Hematopoietic multipotent progenitor cell treated with erythropoietin and hydrocortisone succinate and interleukin-3 and kit ligand, for 4 days (in vitro differentiated cells): ENCODE measurements around the gene CGN.

Experiments used
- DNase-seq: peaks from one replicate; pipeline ENCODE4 v3.0.0-alpha.2; 2015

Gene CGN

DNA sequence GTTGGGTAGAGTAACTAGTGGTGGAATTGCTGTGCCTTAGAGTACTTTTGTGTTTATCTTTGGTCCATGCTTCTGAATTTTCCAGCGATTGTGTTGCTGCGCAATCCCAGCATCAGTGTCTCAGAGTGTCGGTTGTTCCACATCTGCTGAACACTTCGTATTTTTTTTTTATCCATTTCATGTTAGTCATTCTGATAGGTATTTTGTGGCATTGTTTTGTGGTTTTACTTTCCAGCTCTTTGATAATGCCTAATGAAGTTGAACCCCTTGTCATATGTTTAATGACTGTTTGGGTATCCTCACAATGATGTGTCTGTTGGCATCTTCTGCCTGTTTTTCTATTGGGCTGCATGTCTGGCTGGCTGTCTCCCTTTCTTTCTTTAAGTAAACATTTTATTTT lies 42.5 kb downstream of the CGN start:
- no peak for DNase-seq

DNA sequence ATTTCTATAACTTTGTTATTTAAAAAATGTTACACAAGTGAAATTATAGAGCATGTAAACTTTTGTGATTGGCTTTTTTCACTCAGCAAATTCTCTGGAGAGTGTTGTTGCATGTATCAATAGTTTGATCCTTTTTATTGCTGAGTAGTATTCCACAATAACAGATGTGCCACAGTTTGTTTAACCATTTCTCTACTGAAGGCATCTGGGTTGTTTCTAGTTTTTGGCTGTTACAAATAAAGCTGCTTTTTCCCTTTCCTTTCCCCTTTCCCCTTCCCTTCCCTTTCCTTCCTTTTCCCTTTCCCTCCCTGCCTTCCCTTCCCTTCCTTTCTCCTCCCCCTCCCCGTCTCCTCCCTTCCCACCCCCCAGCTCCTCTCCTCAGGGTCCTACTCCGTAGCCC lies 44.9 kb downstream of the CGN start:
- DNase-seq, result no peak

DNA sequence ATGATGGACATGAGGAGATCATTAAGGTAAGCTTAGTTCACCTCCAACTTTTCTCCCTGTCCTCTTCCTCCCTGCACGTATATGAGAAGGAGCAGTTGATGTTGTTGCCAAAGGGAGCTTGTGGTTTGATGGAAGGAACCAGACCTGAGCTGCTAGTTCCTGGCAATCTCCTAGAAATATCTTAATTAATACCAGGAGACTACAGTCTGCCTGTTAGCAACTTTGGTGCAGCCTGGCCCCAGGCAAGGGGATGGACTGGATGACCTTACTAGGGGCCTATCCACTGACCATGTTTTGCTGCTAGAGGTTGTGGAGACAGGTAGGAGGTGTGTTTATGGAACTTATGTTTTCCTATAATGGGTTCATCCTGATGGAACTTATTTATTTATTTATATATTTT lies 51.5 kb downstream of the CGN start:
- no peak for DNase-seq

DNA sequence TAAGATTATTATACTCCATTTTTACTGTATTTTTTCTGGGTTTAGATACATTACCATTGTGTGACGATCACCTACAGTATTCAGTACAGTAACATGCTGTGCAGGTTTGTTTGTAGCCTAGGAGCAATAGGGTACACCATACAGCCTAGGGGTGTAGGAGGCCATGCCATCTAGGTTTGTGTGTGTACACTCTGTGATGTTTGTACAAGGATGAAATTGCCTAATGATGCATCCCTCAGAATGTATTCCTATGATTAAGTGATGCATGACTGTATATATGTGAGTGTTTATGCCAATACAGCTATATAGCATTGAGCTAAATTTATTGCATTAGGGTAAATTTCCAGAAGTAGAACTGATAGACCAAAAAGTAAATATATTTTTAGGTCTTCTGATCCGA lies 52.2 kb downstream of the CGN start:
- DNase-seq, result no peak

DNA sequence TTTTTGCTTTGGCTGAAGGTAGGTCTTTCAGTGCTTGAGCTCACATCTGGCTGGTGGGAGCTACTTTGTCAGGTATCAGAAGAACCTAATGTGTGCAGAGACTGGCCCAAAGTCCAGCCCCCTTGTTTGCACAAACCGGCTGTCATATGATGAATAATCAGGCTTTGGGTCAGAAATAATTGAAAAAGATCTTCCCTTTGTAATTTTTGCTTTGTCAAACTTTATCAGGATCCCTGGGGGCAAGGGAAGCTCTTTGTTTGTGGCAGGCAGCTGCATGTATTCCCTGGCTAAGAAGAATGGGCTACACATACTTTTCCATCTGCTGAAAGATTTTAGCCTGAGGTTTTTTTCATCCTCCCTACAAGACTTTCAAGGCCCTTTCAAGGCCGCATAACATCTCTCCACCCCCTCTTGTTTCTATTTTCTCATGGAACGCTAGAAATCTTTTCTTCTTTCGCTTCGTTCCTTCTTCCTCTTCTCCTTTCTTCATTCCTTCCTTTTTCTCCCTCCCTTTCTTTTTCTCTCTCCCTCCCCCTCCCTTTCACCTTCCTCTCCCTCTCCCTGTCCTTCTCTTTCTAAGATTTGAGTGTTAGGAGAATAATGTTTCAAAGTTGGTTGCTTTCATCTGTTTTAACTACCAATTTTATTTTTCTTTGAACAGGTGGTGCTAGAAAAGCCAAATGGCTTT lies 54.5 kb downstream of the CGN start:
- DNase-seq, result no peak

DNA sequence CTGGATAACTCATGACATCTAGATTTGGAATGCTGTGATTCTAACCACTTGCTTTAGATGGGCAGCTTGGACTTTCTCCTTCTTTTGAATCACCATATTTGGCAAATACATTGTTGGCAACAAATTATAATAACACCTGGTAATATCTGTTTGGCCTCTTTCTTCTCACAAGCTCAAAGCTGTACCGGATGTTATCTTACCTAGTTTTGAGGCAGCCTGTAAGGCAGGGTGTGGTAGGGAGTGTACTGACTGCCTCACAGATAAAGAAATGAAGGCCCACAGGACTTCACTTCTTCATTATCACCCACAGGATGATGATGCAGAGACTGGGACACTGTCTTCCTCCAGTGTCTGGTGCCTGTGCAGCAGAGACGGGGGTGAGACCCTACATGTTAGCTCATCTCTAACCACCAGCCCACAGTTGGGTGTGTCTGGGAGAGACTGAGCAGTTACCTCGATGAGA lies 57.5 kb downstream of the CGN start:
- peak; percentile 16 for DNase-seq

DNA sequence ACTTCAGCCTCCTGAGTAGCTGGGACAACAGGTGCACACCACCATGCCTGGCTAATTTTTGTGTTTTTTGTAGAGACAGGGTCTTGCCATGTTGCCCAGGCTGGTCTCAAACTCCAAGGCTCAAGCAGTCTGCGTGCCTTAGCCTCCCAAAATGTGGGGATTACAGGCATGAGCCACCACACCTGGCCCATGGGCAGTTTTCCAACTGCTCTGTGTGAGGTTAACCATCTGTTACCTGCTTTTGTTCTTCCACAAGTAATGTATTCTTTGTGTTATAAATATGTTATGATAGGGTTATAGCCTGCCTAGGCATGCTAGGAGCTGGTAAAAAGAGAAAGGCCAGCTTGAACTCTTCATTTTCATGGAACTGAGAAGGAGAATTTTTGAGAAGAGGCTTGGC lies 59.6 kb downstream of the CGN start:
- no peak for DNase-seq

DNA sequence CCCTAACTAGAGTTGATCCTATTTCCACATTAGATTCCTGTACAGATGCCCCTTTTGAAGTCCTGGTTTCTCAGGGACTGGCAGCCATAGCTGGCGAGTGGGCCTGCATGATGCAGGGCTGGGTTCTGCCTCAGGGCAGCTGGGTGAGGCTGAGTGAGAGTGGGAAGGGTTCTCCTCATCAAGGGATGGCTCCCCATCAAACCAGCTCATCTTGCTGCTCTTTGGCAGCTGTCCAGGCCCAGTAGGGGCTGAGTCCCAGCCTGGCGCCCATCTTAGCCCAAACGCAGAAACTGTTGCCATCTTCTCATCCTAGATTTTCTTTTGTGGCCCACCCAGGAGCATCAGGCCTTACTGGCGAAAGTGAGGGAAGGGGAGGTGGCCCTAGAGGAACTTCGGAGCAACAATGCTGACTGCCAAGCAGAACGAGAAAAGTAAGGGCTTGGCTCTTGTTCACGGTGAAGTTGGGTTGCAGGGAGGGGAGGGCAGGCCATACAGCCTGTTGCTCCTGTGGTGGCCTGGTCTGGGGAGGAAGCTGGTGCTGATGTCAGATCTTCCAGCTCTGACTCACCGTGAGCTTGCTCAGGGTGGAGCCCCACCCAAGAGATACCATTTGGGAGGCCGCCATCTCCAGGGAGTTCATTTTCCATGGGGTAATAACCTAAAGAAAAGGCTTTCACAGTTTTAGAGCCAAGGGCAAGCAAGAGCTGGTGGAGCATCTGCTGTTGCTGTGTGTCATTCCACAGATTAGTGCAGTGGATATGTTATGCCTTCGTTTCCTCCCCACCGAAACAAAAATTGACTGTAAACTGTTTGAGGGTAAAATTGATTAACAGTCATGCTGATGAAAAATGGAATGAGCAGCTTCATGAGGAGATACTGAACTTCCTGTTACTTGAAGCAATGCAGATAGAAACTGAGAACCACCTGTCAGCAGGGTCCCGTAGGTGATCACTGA lies 63.7 kb downstream of the CGN start:
- DNase-seq, result peak; percentile 68

DNA sequence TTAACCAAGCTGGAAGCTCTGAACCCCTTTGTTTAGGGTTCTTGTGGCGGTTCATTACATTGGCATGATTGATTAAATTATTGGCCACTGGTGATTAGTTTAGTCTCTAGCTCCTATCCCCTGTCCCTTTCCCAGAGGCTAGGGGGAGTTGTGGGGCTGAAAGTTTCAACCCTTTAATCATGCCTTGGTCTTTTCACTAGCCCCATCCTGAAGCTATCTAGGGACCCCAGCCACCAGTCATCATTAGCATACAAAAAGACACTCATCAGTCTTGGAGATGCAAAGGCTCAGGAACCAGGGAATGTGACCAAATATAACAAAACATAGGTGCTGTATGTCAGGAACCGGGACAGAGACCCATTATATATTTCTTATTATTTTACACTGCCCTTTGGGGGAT lies 66.0 kb downstream of the CGN start:
- DNase-seq, result no peak

DNA sequence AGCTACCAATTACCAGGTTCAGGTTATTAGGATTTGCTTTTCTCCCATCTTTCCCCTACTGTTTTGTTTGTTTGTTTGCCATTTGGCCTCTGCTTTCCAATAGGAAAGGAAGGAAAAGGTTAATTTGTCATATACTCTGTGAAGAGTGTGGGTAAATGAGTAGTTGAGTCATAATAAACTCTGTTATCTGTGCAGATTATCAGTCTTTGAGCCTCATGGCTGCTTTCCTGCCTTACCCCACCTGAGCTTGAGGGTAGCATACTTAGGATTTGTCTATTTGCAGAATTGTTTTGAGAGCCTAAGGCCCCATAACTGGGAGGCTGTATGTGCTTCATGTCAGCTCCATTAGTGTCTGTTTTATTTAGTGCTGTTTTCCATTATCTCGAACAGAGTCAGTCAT lies 67.8 kb downstream of the CGN start:
- DNase-seq, result no peak

DNA sequence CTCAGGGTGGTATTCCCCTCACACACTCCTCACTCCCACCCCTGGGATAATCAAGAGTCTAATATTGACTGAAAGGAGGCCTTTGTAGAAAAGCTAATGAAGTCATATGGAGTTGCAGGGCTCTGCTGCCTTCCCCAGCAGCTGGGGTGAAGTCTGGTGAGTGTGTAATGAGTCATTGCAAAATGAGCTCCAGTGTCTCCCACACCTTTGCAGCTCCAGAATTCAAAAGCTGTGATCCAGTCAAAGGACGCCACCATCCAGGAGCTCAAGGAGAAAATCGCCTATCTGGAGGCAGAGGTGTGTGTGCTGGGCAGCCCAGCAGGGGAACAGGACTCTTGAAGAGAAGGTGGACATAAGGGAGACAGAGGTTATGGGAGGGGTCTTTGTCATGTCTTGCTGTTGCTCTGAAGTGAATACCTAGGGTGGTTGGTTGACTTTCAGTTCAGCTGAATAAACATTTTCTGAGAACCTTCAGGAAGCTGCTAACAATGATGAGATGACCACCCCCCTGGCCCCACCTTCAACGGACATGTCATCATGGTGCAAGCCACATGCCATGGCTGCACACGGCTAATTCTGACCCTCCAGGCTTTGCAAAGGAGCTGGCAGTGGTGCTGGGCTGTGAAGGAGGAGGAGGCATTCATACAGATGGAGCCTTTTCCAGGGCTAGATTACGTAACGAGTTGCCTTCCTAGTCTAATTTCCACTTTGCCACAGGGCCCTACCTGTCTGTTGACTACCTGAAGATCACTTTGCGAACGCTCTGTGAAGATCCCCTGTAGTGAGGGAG lies 68.4 kb downstream of the CGN start:
- DNase-seq, result no peak

DNA sequence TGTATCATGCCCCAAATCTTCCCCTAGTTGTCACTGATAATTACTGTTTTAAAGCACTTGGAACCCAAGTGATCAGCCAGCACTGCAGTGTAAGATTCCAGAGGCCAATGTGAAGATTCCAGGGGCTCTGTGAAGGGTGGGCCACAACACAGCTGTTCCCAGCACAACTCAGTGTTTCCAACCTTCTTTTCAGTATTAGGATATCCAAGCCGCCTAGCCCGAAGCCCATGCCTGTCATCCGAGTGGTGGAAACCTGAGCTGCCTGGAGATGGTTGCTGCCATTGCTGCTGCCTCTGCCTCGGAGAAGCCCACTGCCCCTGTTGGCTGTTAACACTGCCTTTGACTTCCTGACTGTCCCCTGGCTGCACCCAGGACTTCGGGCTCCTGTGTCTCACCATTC lies 70.3 kb downstream of the CGN start:
- DNase-seq, result no peak

DNA sequence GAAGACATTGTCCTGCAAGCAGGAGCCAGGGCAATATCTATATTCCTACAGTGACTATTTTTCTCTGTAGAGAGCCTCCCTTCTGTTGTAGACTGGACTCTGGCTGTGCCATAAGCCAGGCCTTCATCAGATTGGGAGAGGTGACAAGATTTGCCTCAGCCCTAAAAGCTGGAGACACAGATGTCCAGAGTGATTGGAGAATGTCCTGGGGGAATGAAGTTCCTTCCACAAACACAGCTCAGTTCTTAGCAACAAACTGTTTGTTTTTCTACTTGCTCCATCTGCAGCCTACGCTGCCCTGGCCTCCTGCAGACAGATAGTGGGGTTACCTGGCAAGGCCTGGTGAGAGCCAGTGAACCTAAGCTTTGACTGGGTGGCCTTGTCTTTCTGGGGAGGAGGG lies 70.7 kb downstream of the CGN start:
- no peak for DNase-seq

DNA sequence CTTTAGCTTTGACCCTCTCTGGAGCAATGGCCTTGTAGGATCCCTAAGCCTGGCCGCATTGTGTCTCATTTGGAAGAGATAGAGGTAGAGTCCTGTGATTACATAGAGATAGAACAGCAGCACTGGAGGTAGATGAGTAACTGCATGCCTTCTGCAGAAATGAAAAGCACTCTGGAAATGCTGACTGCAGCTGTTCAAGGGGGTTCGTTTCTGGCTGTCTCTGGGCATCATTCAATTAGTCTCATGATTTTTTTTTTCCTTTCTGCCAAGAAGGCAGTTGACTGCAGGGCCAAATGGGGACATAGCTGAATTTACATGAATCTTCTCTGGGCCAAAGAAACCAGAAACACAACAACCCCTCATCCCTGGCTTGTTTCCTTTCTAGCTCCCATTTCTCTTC lies 72.6 kb downstream of the CGN start:
- no peak for DNase-seq

DNA sequence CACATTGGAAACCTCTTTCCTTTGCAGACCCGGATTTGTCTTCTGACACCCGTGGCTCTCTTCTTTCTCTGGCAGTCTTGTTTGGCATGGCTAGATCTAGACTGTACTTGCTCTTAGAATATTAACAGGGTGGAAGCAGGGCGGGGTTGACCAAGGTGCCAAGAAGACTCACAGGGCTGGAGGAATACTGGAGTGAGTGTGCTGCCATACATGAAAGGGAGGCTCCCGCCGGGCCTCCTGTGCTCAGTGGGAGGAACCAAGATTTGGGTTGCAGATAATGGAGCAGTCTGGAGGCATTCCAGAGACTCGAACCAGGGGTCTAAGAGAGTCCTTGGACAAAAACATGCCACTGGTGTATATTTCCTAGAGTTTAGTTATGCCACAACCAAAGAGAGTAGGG lies 73.1 kb downstream of the CGN start:
- DNase-seq, result peak; percentile 36

DNA sequence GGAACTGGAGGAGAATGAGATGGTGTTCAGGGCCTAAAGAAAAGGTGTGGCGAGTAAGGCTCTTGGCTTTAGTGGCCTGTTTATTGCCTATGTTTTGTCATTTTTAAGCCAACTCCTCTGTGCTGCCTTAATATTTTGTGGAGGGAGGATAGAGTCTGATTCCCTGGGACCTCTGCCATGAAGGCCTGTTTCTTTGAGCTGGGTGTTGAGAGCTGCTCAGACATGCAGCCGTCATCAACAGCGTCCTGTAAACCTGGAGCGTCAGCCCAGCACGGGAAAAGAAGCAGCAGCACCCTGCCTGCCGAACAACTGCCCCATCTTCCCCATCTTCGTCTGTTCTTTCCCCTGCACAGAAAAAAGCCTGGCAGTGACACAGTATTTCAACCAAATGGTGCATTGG lies 73.6 kb downstream of the CGN start:
- no peak for DNase-seq

DNA sequence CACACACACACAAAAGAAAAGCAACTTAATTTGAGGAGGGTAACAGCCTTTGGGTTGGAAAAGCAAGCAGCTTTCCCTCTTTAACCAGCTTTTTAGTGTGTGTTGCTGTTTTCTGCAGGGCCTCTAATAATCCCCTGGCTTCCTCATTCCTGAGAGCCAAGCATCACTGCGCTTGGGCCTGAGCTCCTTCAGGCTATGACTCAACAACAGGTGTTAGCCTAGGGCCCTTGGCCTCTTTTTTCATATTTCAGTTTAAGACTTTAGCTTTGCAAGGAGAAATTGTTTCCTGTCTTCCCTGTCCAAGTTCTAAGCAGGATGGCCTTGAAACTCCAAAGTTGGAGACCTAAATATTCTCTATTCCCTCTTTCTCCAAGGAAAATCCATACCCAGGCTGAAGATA lies 74.4 kb downstream of the CGN start:
- peak; percentile 40 for DNase-seq
